ENCODE measurements around the gene ADARB2.

ADARB2 gene

DNA sequence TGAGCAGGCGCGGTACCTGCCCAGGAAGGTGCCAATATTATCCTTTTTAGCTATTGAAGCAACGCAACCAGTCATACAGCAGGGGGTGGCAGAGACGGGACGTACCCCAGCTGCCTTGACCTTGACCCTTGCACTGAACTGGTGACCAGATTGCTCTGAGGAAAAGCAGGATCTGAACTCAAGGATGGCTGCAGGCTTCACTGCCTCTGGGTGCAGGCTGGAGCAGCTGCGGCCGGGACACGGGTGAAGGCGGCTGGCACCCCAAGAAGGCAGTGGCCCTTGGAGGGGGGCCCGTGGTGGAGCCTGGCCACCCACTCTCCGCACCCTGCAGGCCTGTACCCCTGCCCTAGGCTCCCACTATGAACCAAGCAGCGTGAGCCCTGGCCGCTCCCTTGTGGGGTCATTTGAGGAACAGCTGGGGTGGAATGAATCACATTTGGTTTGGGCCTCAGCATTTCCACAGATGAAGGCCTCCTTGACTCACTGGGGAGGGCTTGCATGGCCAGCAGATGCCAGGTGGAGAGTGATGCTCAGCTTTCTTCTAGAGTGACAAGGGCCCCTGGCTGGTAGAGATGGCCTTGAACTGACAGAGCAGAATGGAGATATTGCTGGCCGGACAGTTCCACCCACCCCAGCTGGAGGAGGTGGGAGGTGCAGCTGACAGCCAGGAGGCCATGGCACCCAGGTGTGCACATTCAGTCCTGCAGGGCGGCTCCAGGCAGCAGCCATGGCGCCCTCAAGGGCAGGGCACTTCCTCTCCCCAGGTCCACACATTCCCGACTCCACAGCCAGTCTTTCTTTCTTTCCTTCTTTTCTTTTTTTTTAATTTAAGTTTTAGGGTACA lies 462.4 kb downstream of the ADARB2 start:
- TF ChIP-seq, protein P1, sequence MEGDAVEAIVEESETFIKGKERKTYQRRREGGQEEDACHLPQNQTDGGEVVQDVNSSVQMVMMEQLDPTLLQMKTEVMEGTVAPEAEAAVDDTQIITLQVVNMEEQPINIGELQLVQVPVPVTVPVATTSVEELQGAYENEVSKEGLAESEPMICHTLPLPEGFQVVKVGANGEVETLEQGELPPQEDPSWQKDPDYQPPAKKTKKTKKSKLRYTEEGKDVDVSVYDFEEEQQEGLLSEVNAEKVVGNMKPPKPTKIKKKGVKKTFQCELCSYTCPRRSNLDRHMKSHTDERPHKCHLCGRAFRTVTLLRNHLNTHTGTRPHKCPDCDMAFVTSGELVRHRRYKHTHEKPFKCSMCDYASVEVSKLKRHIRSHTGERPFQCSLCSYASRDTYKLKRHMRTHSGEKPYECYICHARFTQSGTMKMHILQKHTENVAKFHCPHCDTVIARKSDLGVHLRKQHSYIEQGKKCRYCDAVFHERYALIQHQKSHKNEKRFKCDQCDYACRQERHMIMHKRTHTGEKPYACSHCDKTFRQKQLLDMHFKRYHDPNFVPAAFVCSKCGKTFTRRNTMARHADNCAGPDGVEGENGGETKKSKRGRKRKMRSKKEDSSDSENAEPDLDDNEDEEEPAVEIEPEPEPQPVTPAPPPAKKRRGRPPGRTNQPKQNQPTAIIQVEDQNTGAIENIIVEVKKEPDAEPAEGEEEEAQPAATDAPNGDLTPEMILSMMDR (IDR thresholded peaks at IDR 0.05; ENCODE audit: borderline replicate concordance, control extremely low read depth, extremely low read depth, insufficient read depth, missing control alignments), result no peak
- DNase-seq (ENCODE audit: low spot score), result no peak
- in situ Hi-C loops (cut with MboI; ENCODE audit: low sequenced_read_pairs, unreplicated experiment), result no loop called here

DNA sequence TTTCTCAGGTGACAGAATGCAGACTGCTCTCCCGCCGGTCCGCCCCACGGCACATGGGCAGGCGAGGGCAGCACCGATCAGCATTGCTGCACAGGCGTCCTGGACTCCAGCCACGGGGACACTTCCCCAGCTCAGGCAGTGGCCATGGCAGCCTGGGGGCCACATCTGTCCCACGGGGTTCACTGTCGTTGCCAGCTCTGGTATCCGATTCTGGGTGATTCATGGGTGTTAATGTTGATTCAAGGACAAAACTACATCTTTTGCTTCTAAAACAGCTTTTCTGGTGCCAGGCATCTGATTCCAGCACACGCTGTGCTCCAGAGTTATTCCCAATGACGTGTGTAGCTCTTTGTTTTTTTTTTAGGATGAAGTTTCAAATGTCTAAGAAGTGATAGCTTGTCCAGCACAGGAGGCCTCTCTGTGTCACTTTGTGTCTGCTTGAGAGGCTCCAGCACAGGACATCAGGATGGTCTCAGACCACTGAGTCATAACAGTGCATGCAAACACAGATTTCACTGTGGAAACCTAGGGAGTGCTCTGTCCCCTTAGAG lies 463.1 kb downstream of the ADARB2 start:
- TF ChIP-seq, protein P1 (IDR thresholded peaks at IDR 0.05; ENCODE audit: borderline replicate concordance, control extremely low read depth, extremely low read depth, insufficient read depth, missing control alignments), result no peak
- in situ Hi-C loops (cut with MboI; ENCODE audit: low sequenced_read_pairs, unreplicated experiment), result no loop called here
- DNase-seq (ENCODE audit: low spot score), result no peak

DNA sequence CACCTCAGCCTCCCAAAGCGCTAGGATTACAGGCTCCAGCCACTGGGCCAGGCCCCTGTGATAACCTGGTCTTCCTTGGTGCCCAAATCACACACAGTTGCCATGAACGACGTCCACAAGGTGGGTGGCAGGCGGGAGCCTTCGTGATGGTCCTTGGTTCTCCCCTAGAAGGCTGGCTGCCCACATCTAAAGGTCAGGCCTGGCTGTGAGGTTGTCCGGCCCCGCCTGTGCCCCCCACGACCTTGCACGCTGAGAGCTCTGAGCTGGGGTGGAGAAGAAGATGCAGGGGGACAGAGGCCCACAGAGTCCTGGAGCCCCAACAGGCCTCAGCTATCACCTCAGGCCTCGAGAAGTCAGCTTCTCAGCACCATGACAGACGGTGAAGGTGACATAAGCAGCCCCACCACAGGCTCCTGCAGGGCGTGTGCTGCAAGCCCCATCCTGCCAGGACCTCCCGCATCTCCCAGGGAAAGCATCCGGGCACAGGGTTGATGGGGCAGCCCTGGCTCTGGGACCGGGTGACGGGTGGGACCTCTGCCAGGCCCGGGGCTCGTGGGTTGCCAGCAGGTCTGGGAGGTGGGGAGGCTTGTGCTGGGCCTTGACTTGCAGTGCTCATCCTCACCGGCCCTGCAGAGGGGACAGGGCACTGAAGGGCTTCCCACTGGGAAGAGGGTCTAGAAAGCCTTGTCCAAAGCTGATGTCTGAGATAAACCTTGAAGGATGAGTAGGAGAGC lies 463.8 kb downstream of the ADARB2 start:
- DNase-seq (ENCODE audit: low spot score), result no peak
- in situ Hi-C loops (cut with MboI; ENCODE audit: low sequenced_read_pairs, unreplicated experiment), result no loop called here

DNA sequence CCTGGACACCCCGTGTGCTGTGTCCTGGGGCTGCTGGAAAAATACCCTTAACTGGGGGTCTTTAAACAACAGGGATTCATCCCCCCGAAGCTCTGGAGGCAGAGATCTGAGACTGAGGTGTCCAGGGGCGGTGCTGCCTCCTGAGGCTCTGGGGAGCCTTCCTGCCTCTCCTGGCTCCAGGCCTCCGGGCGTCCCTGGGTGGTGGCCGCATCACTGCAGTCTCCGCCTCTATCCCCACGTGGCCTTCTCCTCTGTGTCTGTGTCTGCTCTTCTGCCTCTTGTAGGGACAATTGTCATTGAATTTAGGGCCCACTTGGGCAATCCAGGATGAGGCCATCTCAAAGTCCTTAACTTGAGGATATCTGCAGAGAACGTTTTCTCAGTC lies 464.6 kb downstream of the ADARB2 start:
- TF ChIP-seq, protein P1 (IDR thresholded peaks at IDR 0.05; ENCODE audit: borderline replicate concordance, control extremely low read depth, extremely low read depth, insufficient read depth, missing control alignments), result no peak
- in situ Hi-C loops (cut with MboI; ENCODE audit: low sequenced_read_pairs, unreplicated experiment), result no loop called here
- DNase-seq (ENCODE audit: low spot score), result no peak

More for the DNA sequence above, 463.8 kb downstream of the ADARB2 start:
- TF ChIP-seq, protein P1 (IDR thresholded peaks at IDR 0.05; ENCODE audit: borderline replicate concordance, control extremely low read depth, extremely low read depth, insufficient read depth, missing control alignments), result no peak

DNA sequence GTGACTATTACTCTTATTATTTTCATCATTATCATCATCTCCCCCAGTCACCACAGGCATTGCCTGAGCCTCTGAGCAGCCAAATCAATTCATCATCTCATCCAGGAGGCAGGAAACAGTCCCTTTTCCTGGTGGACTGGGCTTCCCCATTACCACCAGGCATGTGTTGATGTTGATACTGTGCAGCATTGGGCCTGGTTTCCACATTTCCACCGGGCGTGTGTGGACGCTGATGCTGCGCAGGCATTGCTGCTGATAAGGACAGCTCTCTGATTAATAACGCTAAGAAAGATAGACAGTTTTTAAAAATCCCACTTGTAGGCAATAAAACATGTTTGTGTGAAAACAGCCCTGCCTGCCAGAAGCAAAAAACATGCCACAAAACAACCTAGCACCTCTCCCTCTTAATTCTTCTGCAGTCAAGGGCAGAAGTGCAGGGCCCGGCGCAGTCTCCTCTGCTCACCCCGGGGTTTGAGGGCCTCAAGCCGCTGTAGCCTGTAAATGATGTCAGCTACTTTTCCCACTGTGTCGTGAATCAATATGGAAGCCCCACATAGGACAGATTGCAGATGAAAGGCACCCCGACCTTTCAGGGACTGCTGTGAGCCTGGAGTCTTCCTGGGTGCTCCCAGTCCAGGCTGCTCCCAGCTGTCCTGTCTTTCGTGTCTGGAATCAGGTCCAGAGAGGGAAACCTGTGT lies 465.1 kb downstream of the ADARB2 start:
- in situ Hi-C loops (cut with MboI; ENCODE audit: low sequenced_read_pairs, unreplicated experiment), result no loop called here
- TF ChIP-seq, protein P1 (IDR thresholded peaks at IDR 0.05; ENCODE audit: borderline replicate concordance, control extremely low read depth, extremely low read depth, insufficient read depth, missing control alignments), result no peak
- DNase-seq (ENCODE audit: low spot score), result no peak

DNA sequence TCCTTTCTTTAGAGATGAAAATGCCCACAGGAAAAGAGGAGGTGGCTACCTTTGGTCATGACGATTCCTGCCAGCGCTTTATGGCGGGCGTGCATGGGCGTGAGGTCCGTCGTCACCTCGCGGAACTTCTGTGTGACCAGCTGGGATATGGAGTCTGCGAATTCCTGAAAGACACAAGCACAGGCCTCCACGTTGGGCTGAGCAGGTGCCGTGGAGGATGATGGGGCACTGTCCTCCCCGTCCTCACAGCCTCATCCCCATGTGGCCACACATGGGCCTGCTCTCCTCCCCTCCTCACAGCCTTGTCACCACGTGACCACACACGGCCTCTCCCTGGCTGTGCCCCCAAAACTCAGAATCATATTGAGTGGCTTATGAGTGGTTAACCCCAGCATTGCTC lies 466.4 kb downstream of the ADARB2 start:
- DNase-seq (ENCODE audit: low spot score), result no peak
- in situ Hi-C loops (cut with MboI; ENCODE audit: low sequenced_read_pairs, unreplicated experiment), result no loop called here
- TF ChIP-seq, protein P1 (IDR thresholded peaks at IDR 0.05; ENCODE audit: borderline replicate concordance, control extremely low read depth, extremely low read depth, insufficient read depth, missing control alignments), result no peak

All from GM13976 (cell line).